Activated naive CD4-positive, alpha-beta T cell treated with Interleukin-2 at 50 U/mL for 16 hours (primary cell): ENCODE data around the gene RARS2.

Experiments used
- DNase-seq: peaks from one replicate; pipeline ENCODE4 v3.0.0-alpha.2; 2020

Gene RARS2

DNA sequence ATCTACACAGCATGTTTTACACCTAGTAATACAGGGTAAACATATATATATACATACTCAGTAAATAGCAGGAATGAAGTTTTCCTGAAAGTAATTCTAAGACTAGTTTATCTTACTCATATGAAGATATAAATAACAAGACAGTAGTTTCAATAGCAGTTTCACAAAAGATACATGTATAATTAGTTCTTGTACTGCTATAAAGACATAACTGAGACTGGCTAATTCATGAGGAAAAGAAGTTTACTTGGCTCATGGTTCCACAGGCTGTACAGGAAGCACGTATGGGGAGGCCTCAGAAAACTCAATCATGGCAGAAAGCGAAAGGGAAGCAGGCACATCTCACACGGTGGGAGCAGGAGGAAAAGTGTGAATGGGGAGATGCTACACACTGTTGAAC lies 16.9 kb downstream of the RARS2 start:
- DNase-seq: no peak

DNA sequence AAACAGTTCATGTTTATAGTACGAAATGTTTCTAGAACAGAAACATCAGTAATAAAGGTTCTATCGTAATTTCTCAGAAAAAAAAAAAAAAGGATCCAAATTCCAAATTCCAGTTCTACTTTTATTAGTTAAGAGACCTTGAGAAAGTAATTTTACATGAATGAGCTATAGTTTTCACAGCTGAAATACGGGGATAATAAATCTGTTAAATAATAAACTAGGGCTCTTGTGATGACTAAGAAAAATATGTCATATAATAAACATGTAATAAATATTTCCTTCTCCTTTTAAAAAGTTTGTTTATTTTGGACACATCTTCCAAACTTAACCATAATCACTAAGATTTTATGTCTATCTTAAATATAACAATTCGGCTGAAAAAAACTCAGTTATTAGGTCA lies 17.8 kb downstream of the RARS2 start:
- DNase-seq: no peak

DNA sequence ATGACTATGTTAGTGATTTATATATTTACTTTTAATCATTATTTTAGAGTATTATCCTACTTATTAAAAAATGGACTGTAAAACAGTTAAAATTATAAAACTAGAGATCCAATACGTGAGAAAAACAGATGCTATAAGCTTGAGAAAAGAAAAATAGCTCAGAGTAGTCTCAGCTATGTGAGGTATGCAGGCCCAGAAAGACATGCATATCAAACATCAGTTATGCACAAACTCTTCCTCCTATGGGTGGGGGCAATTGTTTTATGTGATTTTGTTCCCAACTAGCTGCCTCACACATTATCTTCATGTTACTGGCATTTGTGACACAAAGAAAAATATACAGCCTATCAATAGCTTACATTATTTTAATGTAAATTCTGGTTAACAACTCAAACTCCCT lies 28.8 kb downstream of the RARS2 start:
- DNase-seq: no peak

DNA sequence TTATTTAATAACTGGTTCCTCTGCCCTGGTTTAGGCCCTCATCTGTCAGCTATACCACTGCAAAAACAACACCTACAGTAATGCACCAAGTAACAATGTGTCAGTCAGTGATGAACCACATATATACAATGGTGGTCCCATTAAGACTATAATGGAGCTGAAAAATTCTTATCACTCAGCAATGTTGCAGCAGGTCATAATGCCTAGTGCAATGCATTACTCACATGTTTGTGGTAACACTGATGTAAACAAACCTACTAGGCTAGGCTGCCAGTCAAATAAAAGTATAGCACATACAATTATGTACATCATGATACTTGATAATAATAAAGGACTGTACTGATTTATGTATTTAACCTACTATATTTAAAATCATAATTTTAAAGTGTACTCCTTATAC lies 31.3 kb downstream of the RARS2 start:
- DNase-seq: no peak

DNA sequence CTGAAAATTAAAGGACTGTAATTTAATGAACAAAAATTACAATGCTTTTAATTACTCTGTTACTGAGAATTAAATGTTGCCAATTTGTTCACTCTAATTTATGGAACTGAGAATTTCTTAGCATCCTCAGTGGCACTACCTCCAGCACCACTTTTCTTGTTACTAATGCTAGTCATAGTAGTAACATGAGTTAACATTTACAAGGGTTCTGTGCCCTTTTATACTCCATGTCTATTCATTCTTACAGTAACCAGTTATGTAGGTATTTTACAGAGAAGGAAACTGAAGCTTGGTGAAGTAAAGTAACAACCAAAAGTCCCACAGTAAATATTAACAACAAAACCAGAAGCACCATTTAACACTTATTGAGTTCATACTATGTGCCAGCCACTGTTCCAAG lies 34.3 kb downstream of the RARS2 start:
- DNase-seq: no peak

DNA sequence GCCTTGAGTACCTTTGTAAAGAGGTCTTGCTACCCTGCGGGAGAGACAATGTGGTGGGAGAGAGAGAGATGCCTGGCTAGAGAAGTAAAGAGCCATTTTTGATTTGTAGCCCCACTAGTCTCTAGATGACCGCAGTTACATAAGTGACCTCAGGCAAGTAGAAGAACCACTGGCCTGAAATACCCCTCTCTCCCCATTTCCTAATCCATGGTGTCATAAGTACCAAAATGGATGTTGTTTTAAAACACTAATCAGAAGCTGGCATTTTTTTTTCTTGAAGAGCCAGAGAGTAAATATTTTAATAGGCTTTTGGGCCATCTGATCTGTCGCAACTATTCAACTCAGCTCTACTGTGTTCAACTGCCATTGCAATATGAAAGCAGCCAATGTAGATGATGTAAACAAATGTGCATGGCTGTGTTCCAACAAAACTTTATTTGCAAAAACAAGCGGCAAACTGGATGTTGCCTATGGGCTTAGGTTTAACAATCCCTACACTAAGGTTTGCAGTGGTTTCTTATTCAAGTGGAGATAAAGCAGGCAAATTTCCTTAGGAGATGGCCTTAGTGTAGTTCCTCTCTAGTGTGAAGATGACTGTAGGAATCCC lies 36.5 kb downstream of the RARS2 start:
- no peak for DNase-seq

DNA sequence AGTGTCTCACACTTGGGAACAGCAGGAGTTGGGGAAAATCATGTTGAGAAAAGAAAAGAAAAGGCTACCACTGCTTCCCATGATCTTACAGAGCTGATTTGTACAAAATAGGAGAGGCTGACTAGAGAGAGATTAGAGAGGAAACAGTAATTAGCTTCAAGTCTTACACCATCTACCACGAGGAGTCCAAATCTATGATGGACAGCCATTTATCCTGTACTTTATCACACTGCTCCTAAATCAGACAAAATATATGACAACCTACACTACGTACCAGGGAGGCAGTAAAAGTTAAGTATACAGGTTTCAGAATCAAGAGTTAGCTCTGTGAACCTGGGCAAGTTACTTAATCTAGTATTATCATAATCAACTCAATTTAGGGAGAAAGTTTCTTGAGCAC lies 38.0 kb downstream of the RARS2 start:
- DNase-seq: no peak

DNA sequence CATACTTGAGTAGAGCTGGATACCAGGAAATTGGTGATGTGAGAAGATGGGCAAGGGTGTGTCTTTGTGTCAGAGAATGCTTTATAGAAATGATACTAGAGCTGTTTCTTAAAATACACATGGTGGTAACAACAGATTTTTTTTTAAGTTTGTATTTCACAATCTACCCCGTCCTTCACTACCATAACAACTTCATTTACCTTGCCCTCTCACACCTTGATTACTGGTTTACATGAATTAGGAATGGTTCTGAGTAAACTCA lies 45.4 kb downstream of the RARS2 start:
- no peak for DNase-seq

DNA sequence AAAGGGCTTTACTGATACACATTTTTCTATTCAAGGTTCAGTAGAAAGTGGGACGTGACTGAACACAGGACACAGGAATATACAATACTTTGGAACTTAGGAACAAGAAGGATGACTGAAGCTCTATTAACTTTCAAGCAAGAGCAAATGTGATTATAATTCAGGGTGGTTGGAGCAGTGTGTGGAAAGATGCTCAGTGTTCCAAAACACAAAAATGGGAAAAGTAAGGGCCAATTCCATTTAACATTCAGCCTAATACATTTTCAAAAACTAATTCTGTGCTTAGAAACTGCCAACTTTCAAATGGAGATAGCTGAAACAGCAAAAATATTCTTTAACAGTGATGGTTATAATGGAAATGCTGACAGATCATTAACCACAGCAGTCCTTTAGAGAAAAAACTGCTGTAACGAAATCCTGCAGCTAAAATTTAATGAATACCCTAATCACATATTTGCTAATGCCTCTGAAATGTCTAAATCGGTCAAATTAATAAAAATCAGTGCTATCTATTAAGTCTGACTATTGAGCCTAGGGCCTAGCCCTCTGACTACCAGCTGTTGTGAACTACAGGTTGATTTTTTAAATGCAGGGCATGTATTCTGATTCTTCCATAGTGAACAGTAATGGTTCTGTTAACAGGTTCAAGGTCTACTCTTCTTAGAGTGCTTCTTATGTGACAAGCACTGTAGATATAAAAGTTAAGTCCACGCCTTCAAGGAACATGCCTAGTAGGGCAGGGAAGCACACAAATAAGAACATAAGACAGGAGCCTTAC lies 45.9 kb downstream of the RARS2 start:
- DNase-seq: no peak

DNA sequence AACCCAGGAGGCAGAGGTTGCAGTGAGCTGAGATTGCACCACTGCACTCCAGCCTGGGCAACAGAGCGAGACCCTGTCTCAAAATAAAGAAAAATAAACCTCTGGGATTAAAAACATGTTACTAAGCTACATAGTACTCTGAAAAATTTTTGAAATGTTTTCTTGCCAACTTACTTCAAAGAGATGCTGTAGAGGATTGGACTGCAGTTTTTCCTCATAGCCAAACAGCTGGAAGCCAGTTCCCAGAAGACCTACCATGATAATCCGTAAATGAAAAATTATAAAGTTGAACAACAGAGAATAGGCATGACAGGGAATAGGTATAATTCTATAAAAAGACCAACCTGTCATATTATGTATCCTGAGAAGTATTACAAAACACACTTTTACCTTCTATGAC lies 48.0 kb downstream of the RARS2 start:
- no peak for DNase-seq

DNA sequence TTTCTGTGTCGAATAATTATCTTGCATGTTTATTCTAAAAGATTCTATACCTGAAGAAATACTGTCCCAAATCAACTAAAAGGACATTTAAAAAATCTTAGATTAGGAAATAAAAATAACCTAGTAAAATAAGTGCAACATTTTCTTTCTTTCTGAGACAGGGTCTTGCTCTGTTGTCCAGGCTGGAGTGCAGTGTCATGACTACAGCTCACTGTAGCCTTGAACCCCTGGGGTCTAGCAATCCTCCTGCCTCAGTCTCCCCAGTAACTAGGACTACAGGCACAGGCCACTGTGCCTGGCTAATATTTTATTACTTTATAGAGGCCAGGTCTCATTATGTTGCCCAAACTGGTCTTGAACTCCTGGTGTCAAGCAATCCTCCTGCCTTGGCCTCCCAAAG lies 48.7 kb downstream of the RARS2 start:
- DNase-seq: no peak

DNA sequence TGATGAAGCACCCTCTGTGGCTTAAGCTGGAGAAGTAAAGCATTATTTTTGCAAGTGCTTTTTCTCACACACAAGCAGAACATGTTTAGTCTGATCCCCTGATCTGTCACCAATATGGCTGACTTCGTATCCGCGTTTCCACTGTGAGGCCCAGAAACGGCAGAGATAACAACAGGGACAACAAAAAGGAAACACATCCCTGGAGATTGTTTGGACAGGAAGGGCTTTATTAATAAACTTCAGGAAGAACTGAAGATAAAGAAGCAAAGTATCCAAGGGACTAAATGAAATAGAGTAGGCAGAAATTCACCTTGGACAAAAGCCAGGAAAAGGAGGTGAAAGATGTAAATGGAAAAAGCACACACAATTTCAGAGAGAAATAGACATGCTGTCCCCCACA lies 49.2 kb downstream of the RARS2 start:
- no peak for DNase-seq

DNA sequence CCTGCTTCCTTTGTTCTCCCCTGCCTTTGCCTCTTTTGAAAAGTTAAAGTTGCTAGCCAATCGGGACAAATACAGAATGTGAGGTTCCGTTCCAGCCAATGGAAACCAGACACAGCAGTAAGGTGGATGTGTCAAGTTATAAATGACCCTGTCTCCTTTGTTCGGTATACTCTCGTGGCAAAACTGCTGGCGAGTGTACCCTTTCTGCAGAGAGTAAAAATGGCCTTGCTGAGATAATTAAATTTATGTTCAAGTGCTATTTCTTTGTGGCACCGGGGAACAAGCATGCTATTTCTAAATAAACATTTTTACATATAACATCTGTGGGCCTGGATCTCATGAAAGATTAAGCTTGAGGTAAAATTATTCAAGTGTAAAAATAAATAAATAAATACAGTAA lies 50.2 kb downstream of the RARS2 start:
- DNase-seq: no peak

DNA sequence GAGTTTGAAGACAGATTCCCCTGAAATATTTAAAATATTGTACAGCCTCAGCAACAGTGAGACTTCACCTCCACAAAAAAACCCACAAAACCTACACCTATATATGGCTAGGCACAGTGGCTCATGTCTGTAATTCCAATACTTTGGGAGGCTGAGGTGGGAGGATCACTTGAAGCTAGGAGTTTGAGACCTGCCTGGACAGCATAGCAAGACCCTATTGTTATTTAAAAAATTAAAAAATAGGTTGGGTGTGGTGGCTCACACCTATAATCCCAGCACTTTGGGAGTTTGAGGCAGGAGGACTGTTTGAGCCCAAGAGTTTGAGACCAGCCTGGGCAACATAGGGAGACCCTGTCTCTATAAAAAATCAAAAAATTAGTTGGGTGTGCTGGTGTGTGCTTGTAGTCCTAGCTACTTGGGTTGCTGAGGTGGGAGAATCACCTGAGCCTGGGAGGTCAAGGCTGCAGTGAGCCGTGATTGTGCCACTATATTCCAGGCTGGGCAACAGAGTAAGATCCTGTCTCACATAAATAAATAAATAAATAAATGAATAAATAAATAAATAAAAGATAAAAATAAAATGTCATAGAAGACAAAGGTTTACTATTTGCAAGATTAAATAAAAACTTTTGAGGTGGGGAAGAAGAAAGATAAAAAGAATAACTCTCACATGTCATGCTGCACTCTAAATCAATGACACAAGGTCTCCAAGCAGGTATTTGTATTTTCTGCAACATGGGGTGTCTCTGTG lies 51.1 kb downstream of the RARS2 start:
- DNase-seq: no peak

DNA sequence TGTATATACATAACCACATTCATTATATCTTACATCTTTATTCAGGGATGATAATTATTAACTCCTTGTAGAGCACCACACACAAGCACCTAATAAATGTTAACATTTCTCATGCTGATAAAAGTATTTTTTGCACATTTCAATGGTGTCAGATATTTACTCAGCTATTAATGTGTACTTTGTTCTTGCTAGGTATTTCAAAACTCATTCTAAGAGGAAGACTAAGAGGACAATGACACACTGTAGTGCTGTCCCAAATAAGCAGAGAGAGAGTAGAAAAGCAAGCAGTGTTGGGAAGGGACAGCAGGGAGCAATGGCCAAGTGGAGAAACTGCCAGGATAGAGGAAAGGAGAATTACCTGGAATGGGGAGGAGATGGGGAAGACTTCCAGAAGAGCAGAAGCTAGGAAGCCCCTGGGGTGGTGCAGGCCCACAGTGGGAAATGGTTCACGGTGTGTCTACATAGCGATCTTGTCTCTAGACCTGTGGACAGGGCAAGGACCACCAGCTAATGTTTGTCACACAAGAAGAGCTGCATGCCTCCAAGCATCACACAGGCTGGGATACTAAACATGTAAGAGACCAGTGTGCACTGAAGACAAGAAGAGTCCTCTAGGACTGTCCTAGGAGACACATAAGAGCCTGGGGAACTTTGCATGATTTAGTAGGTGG lies 55.3 kb downstream of the RARS2 start:
- no peak for DNase-seq

DNA sequence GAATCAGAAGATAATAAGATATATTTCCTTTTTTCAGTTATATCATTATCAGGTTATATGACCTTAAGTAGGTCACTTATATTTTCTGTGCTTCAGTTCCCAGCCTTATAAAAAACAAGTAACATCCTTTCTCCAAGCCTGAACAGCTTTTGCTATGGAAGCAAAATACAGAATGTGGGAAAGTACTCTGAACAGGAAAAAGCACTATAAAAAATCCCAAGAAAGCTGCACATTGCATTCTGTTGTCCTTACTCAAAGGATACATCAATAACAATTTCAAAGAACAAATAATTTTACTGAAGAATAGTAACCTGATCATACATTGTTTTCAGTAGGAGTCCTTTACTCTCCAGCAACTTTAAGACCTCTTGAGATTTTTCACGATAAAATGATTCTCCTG lies 60.6 kb downstream of the RARS2 start:
- DNase-seq: no peak

DNA sequence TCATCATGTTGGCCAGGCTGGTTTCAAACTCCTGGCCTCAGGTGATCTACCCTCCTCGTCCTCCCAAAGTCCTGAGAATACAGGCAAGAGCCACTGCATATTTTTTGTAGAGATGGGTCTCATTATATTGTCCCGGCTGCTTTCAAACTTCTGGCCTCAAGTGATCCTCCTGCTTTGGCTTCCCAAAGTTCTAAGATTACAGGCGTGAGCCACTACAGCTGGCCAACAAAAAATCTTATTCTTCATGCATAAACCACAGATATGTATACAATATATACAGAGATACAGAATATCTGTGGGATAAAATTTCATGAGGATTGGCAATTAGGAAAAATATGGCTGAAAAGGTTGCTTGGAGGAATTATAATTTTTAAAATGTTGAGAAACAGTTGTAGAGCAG lies 67.1 kb downstream of the RARS2 start:
- no peak for DNase-seq

DNA sequence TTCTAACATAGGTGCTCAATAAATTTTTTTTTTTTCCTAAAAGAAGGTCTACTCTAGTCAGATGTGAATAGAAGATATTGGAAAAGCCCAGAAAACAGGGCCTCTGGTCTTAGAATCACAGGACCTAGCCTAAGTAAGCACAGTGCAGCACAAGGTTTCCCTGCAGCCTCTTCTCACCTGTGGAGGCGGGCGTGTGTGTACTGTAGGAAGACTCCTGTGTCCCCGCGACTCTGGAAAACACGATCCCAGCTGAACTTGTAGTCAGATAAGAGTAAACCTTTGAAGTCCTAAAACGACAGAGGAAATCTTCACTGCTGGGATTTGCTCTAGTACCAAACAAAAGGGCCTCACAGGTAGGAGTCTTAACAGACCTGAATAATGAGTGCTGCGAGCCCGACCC lies 71.3 kb downstream of the RARS2 start:
- no peak for DNase-seq

DNA sequence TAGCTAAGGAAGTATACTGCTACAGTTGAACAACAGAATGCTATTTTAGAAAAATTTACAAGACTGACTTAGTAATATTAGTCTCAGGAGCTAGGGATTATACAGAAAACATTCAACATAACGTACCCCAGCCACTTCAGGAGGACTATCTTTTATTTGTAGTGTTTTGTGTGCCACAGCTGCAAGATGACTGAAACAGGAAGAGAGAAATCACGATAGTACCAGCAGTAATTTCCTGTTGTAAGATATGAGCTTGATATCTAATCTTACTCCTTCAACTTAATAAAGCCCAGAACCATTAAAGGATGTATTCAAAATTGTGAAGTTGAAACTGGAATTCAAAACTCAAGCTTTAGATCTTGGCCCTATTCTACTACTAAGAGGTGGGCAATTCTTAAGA lies 75.0 kb downstream of the RARS2 start:
- DNase-seq: no peak

DNA sequence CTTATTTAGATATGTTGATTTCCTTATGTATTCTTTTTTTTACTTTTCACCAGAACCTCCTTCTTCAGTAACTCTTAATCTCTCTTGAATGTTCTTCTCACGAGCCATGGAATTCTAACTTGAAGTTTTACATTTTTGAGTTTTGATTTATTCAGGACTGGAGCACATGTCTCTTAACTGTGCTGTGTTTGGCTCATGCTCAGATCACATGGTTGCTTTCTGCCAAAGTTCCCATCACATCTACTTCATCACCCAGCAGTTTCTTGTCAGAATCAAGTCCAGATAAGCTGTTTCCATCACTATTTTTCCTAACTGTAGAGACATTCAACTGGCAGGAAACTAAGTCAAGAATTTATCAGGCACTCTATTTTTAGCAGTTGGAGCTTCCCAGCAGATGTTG lies 85.3 kb downstream of the RARS2 start:
- DNase-seq: no peak

DNA sequence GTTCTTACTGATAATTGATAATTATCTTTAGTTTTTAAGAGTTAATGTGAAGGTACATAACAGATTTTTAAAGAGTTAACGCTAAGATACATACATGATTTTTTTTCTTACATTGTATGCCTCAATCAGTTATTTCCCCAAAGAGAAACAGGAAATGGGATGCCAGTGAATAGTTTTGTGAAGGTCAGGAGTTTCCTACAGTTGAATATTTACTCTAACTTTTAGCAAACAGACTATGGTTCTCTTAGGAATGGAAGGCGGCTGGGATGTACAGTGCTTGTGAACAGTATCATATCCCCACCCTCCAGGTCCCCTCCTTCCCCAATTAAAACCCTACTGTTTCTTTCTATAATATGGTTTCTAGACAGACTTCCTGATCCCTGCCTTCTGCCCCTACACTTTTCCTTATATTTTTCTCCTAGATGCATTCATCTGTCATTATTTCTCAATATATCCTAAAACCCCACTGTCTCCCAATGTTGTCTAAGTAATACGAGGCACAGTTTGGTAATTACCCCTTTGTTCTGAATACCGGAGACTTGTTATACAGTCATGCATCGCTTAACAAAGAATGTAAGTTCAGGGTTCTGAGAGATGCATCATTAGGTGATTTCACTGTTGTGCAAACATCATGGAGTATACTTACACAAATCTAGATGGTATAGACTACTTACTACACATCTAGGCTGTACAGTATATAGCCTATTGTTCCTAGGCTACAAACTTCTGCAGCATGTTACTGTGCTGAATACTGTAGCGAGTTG lies 87.8 kb downstream of the RARS2 start:
- DNase-seq: no peak

DNA sequence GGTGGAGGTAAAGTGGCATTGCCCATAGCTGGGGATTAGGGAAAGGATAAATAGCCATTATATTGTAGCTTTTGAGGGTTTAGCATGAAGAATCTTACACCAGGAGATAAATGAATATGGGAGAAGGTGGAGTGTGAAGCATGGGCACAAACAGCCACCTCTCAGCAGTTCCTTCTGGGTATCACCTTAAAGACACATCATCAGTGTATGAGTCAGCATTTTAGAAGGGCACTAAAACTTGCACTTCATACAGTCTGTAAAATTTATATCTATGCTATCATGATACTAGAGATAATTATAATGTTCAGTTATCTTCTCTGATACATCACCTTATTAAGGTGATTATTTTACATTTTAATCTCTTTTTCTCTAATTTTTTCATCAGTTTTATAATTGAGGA lies 91.7 kb downstream of the RARS2 start:
- DNase-seq: no peak

DNA sequence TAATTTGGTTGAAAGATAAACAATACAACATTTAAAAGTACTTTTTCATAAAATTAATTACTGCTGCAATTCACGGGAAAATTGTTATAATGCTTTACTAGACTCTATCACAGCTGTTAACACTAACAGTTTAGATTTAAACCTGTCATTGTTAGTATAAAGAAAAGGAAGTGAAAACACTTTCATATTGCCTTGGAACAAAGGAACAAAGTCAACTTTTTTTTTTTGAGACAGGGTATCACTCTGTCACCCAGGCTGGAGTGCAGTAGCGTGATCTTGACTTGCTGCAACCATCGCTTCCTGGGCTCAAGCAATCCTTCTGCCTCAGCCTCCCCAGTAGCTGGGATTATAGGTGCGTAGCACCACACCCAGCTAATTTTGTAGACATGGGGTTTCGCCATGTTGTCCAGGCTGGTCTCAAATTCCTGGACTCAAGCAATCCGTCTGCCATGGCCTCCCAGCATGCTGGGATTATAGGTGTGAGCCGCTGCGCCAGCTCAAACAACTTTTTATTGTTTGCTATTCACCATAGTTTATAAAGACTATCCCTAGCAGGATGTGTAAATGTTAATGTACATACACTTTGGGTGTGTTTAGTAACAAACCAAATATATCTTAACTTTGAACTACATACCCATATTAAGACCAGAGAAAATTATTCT lies 94.9 kb downstream of the RARS2 start:
- no peak for DNase-seq
